SK-N-SH (cell line): ENCODE results near the gene ZBED5. TPM values are rescaled to one million over a fixed set of nuclear protein-coding genes. Genes with fewer than 3 reads are reported as not detected.

Experiments used
- CTCF ChIA-PET: fragments of 300-600, 350-600 bp; formaldehyde crosslinking; extraction: SDS; loops from one replicate; lab custom pipeline; 2021; lab: Yijun Ruan, JAX
- POLR2A ChIA-PET: fragments of 350-600 bp; sonication (Branson Sonifier 250); formaldehyde crosslinking; extraction: SDS; loops from one replicate; lab custom pipeline; 2020; ENCODE audit warnings: antibody characterized with exemption, inconsistent platforms; lab: Yijun Ruan, JAX
- DNase-seq: peaks from one replicate; pipeline ENCODE4 v3.0.0; 2012
- H2AFZ ChIP-seq: fragments of 200-600 bp; sonication (generic); 2 replicates; pipeline ENCODE4 v1.8.1; 2016; ENCODE audit warnings: antibody characterized with exemption, mild to moderate bottlenecking, low read depth
- H3F3A ChIP-seq: fragments of 200-600 bp; sonication (generic); replicated peaks from 2 replicates; pipeline ENCODE3; 2016; ENCODE audit warnings: antibody characterized with exemption, mild to moderate bottlenecking; ENCODE audit not compliant: insufficient read depth
- H3K27ac ChIP-seq, 2 experiments: fragments of 200-500 bp in 1 of 2; fragments of 200-600 bp in 1 of 2; sonication (Bioruptor generic) in 1 of 2; sonication (generic), shearing (Covaris generic) in 1 of 2; 2 replicates each; pipeline versions ENCODE4 v1.5.1 to v1.6.1; 2014 to 2016; ENCODE audit warnings: low read depth in 2 of 2, inconsistent platforms in 1 of 2, low read length in 1 of 2, mild to moderate bottlenecking in 1 of 2, mixed read lengths in 1 of 2
- H3K27me3 ChIP-seq: fragments of 200-600 bp; sonication (generic), shearing (Covaris generic); 2 replicates; pipeline ENCODE4 v1.6.1; 2016; ENCODE audit warnings: mixed run types; ENCODE audit not compliant: insufficient read depth
- H3K36me3 ChIP-seq, 2 experiments: fragments of 200-500 bp in 1 of 2; fragments of 200-600 bp in 1 of 2; sonication (Bioruptor generic) in 1 of 2; sonication (generic) in 1 of 2; replicated peaks in 1 of 2; 2 replicates each; pipeline versions ENCODE3 to v1.5.1; 2014 to 2016; ENCODE audit warnings: low read length in 1 of 2, mild to moderate bottlenecking in 1 of 2; ENCODE audit not compliant: insufficient read depth in 2 of 2, control insufficient read depth in 1 of 2
- H3K4me1 ChIP-seq, 2 experiments: fragments of 200-500 bp in 1 of 2; fragments of 200-600 bp in 1 of 2; sonication (Bioruptor generic) in 1 of 2; sonication (generic), shearing (Covaris generic) in 1 of 2; 2 replicates each; pipeline versions ENCODE4 v1.5.1 to v1.6.1; 2014 to 2016; ENCODE audit warnings: low read depth in 1 of 2, low read length in 1 of 2, mixed run types in 1 of 2; ENCODE audit not compliant: insufficient read depth in 2 of 2, control insufficient read depth in 1 of 2
- H3K4me2 ChIP-seq: fragments of 200-600 bp; sonication (generic), shearing (Covaris generic); 2 replicates; pipeline ENCODE4 v1.6.1; 2017; ENCODE audit warnings: mixed run types
- H3K4me3 ChIP-seq, 2 experiments: fragments of 200-500 bp in 1 of 2; fragments of 200-600 bp in 1 of 2; sonication (Bioruptor generic) in 1 of 2; sonication (generic), shearing (Covaris generic) in 1 of 2; 2 replicates each; pipeline versions ENCODE4 v1.5.1 to v1.8.1; 2014 to 2016; ENCODE audit warnings: low read depth in 2 of 2, inconsistent platforms in 1 of 2, low read length in 1 of 2, mild to moderate bottlenecking in 1 of 2, mixed read lengths in 1 of 2, moderate library complexity in 1 of 2
- H3K79me2 ChIP-seq: fragments of 200-600 bp; sonication (generic); 2 replicates; pipeline ENCODE4 v1.8.1; 2017; ENCODE audit warnings: mild to moderate bottlenecking; ENCODE audit not compliant: insufficient read depth
- H3K9ac ChIP-seq: fragments of 200-600 bp; sonication (generic); 2 replicates; pipeline ENCODE4 v1.6.1; 2017; ENCODE audit warnings: mixed run types
- H3K9me2 ChIP-seq: fragments of 200-600 bp; sonication (generic); 2 replicates; pipeline ENCODE4 v1.6.1; 2017; ENCODE audit warnings: mixed run types
- H3K9me3 ChIP-seq: fragments of 200-600 bp; sonication (generic); 2 replicates; pipeline ENCODE4 v1.6.1; 2017; ENCODE audit warnings: mixed run types, mild to moderate bottlenecking, moderate library complexity
- H4K20me1 ChIP-seq: fragments of 200-600 bp; sonication (generic); 2 replicates; pipeline ENCODE4 v1.6.1; 2017; ENCODE audit warnings: mild to moderate bottlenecking, mixed run types; ENCODE audit not compliant: insufficient read depth
- EP300 ChIP-seq, 2 experiments: IDR thresholded peaks; 2 replicates each; pipeline versions ENCODE4 v1.4.0 to v1.6.1; 2012; ENCODE audit warnings: borderline replicate concordance in 1 of 2, low read depth in 1 of 2, low read length in 1 of 2
- EZH2phosphoT487 ChIP-seq: fragments of 200-600 bp; sonication (generic); IDR thresholded peaks from 2 replicates; pipeline ENCODE4 v1.6.1; 2017; ENCODE audit warnings: low read depth, mixed run types, mild to moderate bottlenecking, antibody characterized with exemption, moderate library complexity, borderline replicate concordance
- FOSL2 ChIP-seq: IDR thresholded peaks from 2 replicates; pipeline ENCODE4 v1.4.0; 2012; ENCODE audit warnings: low read depth, mild to moderate bottlenecking, moderate library complexity, borderline replicate concordance
- FOXJ3 ChIP-seq: sonication (generic); formaldehyde crosslinking; IDR thresholded peaks from 2 replicates; pipeline ENCODE4 v1.5.1; 2020; ENCODE audit warnings: mild to moderate bottlenecking, missing genetic modification reagents
- MXI1 ChIP-seq: IDR thresholded peaks from 2 replicates; pipeline ENCODE4 v1.6.1; 2012; ENCODE audit warnings: mild to moderate bottlenecking, low read depth, low read length, improper control_type of control experiment
- NFIC ChIP-seq: IDR thresholded peaks from 2 replicates; pipeline ENCODE4 v1.4.0; 2012; ENCODE audit warnings: borderline replicate concordance
- RCOR1 ChIP-seq: fragments of 150-350 bp; IDR thresholded peaks from 2 replicates; pipeline ENCODE4 v1.6.1; 2017; ENCODE audit warnings: antibody characterized with exemption, low read length
- SIN3A ChIP-seq: IDR thresholded peaks from 2 replicates; pipeline ENCODE4 v1.6.1; 2012; ENCODE audit warnings: low read depth, mild to moderate bottlenecking, low read length, moderate library complexity, borderline replicate concordance
- SMC3 ChIP-seq: IDR thresholded peaks from 2 replicates; pipeline ENCODE4 v1.6.1; 2012; ENCODE audit warnings: low read depth, low read length, improper control_type of control experiment
- TCF12 ChIP-seq: IDR thresholded peaks from 2 replicates; pipeline ENCODE4 v1.4.0; 2012
- YY1 ChIP-seq: IDR thresholded peaks from 2 replicates; pipeline ENCODE4 v1.4.0; 2012; ENCODE audit warnings: low read depth, mild to moderate bottlenecking
- WGBS: methylation state at CpG from one replicate; pipeline ENCODE4 v1.1.6; 2017; ENCODE audit warnings: low lambda C conversion rate; 5-methylcytosine and 5-hydroxymethylcytosine counted together
- polyA plus RNA-seq, 3 experiments: library from polyadenylated mRNA; depleted of rRNA; stranded (reverse); fragments of >200 nt; gene quantifications; 2 replicates each; pipeline ENCODE4 v1.2.3, GENCODE V29; 2012
- TF ChIP-seq, protein P1 (sequence below): fragments of 150-350 bp; IDR thresholded peaks from 2 replicates; pipeline ENCODE4 v1.6.1; 2016; ENCODE audit warnings: mild to moderate bottlenecking, low read depth, low read length
- TF ChIP-seq, protein P2 (sequence below): fragments of 200-600 bp; sonication (generic); IDR thresholded peaks from 2 replicates; pipeline ENCODE4 v1.6.1; 2017; ENCODE audit warnings: antibody characterized with exemption, mild to moderate bottlenecking, moderate library complexity
- TF ChIP-seq, protein P3 (sequence below): IDR thresholded peaks from 2 replicates; pipeline ENCODE4 v1.6.1; 2012; ENCODE audit warnings: mild to moderate bottlenecking, low read depth, low read length, moderate library complexity
- TF ChIP-seq, protein P4 (sequence below): IDR thresholded peaks from 2 replicates; pipeline ENCODE4 v1.4.0; 2012; ENCODE audit warnings: low read depth, borderline replicate concordance

The ZBED5 gene
- polyA plus RNA-seq, 1 of the 3 experiments (the other 2 are of a cell fraction) = 23.5 TPM

DNA sequence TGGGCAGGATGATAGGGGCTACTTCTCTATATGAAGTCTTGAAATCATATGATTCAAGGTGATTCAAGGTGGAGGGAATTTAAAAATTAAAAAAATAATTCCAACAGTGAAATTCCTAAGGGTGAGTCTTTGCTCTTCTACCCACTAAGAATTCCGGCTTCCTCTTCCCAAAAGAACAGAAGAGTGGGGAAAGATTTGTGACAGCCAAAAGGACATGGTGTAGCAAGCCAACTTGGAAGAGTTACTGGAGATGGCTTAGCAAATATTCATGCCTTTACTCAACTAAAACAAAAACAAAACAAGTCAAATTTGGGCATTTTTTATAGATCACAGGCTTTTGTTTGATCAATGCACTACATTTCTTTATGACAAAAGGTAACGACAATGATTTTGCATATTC, 12.3 kb downstream of the ZBED5 start:
- no peak overlapping the region for H3K27ac ChIP-seq
- no peaks in the 10 kb centered on the region for H3K9me2 ChIP-seq
- DNase-seq = no peak
- ChIA-PET POLR2A (no interaction called here), CTCF (interaction anchor here (1.1 to 1.4 kb wide), 2 partner anchors 12 to 53 kb away, joined by 4 to 5 read pairs; partner anchors contain the start of gene ZBED5)
- H2AFZ ChIP-seq = no peak overlapping the region
- peaks cover 0 to 5% of the 10 kb centered on the region in 2 experiments for H3K36me3 ChIP-seq
- no peaks in the 10 kb centered on the region for H4K20me1 ChIP-seq
- no peaks in the 10 kb centered on the region for H3K27me3 ChIP-seq
- 98% methylated on average over 2 of the region's 2 CpGs for WGBS
- H3K4me3 ChIP-seq = no peak overlapping the region
- no peaks in the 10 kb centered on the region for H3K4me1 ChIP-seq
- TF ChIP-seq SMC3 (no peak), RCOR1 (no peak), SIN3A (no peak), MXI1 (no peak), NFIC (no peak), EP300 (IDR thresholded peaks at IDR 0.05; ENCODE audit: borderline replicate concordance in 1 of 2, low read depth in 1 of 2, low read length in 1 of 2) (no peak), FOSL2 (no peak), TCF12 (no peak), YY1 (no peak), EZH2phosphoT487 (no peak), FOXJ3 (CRISPR knock-in tag) (no peak)
- TF ChIP-seq, protein P1, sequence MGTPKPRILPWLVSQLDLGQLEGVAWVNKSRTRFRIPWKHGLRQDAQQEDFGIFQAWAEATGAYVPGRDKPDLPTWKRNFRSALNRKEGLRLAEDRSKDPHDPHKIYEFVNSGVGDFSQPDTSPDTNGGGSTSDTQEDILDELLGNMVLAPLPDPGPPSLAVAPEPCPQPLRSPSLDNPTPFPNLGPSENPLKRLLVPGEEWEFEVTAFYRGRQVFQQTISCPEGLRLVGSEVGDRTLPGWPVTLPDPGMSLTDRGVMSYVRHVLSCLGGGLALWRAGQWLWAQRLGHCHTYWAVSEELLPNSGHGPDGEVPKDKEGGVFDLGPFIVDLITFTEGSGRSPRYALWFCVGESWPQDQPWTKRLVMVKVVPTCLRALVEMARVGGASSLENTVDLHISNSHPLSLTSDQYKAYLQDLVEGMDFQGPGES = no peak
- TF ChIP-seq, protein P2, sequence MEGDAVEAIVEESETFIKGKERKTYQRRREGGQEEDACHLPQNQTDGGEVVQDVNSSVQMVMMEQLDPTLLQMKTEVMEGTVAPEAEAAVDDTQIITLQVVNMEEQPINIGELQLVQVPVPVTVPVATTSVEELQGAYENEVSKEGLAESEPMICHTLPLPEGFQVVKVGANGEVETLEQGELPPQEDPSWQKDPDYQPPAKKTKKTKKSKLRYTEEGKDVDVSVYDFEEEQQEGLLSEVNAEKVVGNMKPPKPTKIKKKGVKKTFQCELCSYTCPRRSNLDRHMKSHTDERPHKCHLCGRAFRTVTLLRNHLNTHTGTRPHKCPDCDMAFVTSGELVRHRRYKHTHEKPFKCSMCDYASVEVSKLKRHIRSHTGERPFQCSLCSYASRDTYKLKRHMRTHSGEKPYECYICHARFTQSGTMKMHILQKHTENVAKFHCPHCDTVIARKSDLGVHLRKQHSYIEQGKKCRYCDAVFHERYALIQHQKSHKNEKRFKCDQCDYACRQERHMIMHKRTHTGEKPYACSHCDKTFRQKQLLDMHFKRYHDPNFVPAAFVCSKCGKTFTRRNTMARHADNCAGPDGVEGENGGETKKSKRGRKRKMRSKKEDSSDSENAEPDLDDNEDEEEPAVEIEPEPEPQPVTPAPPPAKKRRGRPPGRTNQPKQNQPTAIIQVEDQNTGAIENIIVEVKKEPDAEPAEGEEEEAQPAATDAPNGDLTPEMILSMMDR = no peak
- TF ChIP-seq, protein P3, sequence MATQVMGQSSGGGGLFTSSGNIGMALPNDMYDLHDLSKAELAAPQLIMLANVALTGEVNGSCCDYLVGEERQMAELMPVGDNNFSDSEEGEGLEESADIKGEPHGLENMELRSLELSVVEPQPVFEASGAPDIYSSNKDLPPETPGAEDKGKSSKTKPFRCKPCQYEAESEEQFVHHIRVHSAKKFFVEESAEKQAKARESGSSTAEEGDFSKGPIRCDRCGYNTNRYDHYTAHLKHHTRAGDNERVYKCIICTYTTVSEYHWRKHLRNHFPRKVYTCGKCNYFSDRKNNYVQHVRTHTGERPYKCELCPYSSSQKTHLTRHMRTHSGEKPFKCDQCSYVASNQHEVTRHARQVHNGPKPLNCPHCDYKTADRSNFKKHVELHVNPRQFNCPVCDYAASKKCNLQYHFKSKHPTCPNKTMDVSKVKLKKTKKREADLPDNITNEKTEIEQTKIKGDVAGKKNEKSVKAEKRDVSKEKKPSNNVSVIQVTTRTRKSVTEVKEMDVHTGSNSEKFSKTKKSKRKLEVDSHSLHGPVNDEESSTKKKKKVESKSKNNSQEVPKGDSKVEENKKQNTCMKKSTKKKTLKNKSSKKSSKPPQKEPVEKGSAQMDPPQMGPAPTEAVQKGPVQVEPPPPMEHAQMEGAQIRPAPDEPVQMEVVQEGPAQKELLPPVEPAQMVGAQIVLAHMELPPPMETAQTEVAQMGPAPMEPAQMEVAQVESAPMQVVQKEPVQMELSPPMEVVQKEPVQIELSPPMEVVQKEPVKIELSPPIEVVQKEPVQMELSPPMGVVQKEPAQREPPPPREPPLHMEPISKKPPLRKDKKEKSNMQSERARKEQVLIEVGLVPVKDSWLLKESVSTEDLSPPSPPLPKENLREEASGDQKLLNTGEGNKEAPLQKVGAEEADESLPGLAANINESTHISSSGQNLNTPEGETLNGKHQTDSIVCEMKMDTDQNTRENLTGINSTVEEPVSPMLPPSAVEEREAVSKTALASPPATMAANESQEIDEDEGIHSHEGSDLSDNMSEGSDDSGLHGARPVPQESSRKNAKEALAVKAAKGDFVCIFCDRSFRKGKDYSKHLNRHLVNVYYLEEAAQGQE = no peak
- TF ChIP-seq, protein P4, sequence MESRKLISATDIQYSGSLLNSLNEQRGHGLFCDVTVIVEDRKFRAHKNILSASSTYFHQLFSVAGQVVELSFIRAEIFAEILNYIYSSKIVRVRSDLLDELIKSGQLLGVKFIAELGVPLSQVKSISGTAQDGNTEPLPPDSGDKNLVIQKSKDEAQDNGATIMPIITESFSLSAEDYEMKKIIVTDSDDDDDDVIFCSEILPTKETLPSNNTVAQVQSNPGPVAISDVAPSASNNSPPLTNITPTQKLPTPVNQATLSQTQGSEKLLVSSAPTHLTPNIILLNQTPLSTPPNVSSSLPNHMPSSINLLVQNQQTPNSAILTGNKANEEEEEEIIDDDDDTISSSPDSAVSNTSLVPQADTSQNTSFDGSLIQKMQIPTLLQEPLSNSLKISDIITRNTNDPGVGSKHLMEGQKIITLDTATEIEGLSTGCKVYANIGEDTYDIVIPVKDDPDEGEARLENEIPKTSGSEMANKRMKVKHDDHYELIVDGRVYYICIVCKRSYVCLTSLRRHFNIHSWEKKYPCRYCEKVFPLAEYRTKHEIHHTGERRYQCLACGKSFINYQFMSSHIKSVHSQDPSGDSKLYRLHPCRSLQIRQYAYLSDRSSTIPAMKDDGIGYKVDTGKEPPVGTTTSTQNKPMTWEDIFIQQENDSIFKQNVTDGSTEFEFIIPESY = no peak
- TF ChIP-seq, all 33 proteins: peak for 0
- H3K9me3 ChIP-seq = no peaks in the 10 kb centered on the region
- no peak overlapping the region for H3K9ac ChIP-seq
- no peaks in the 10 kb centered on the region for H3K79me2 ChIP-seq
- H3K4me2 ChIP-seq = no peak overlapping the region
- peaks cover 9% of the 10 kb centered on the region for H3F3A ChIP-seq
